ENCODE data around the gene THADA.

- TF ChIP-seq CTCF (IDR thresholded peaks at IDR 0.05) (no peak), POLR2A (IDR thresholded peaks at IDR 0.05) (no peak), EP300 (IDR thresholded peaks at IDR 0.05) (no peak)
These were observed 402.8 kb downstream of the THADA start for GRCh38 chr2:43192744-43193651.
